GM21515 (cell line): ENCODE measurements around the gene GP5.

Source experiments
- ATAC-seq: cut with Tn5 transposase; IDR thresholded peaks from one replicate; pipeline ENCODE4 v1.9.1; 2021; ENCODE audit not compliant: unreplicated experiment

Gene GP5

GRCh38 chr3:194377708-194378107 is 21.4 kb downstream of the GP5 start:
- no peak for ATAC-seq

GRCh38 chr3:194376241-194376560 is 22.9 kb downstream of the GP5 start:
- ATAC-seq = no peak

GRCh38 chr3:194375473-194376240 is 23.4 kb downstream of the GP5 start:
- no peak for ATAC-seq

- ATAC-seq = no peak
These were observed 24.1 kb downstream of the GP5 start for GRCh38 chr3:194374935-194375334.

GRCh38 chr3:194373899-194374298 is 25.2 kb downstream of the GP5 start:
- no peak for ATAC-seq

GRCh38 chr3:194373028-194373427 is 26.0 kb downstream of the GP5 start:
- ATAC-seq = no peak

GRCh38 chr3:194370753-194371152 is 28.3 kb downstream of the GP5 start:
- no peak for ATAC-seq

GRCh38 chr3:194369522-194370279 is 29.4 kb downstream of the GP5 start, which contains the start of gene LRRC15:
Gene LRRC15, minus strand, starts transcription at chr3:194369743. Its CDS starts 8,700 bp downstream, at chr3:194361043.
- ATAC-seq = no peak

GRCh38 chr3:194368918-194369317 is 30.1 kb downstream of the GP5 start:
- no peak for ATAC-seq

- ATAC-seq = no peak
These were observed 30.8 kb downstream of the GP5 start for GRCh38 chr3:194367992-194368841.

GRCh38 chr3:194365978-194366490 is 33.0 kb downstream of the GP5 start:
- ATAC-seq = no peak

- no peak for ATAC-seq
These were observed 33.5 kb downstream of the GP5 start for GRCh38 chr3:194365526-194365925.

GRCh38 chr3:194364652-194365434 is 34.2 kb downstream of the GP5 start:
- no peak for ATAC-seq

- no peak for ATAC-seq
These were observed 34.8 kb downstream of the GP5 start for GRCh38 chr3:194364314-194364651.

- no peak for ATAC-seq
These were observed 38.5 kb downstream of the GP5 start for GRCh38 chr3:194360568-194360967.

GRCh38 chr3:194357681-194358080 is 41.4 kb downstream of the GP5 start:
- no peak for ATAC-seq

- ATAC-seq = no peak
These were observed 43.7 kb downstream of the GP5 start for GRCh38 chr3:194355379-194355778.

GRCh38 chr3:194354315-194354714 is 44.8 kb downstream of the GP5 start:
- no peak for ATAC-seq

GRCh38 chr3:194352667-194353246 is 46.3 kb downstream of the GP5 start:
- ATAC-seq = no peak

GRCh38 chr3:194351952-194352536 is 47.0 kb downstream of the GP5 start:
- ATAC-seq = no peak
